ENCODE results near the gene SMURF2.

DNA sequence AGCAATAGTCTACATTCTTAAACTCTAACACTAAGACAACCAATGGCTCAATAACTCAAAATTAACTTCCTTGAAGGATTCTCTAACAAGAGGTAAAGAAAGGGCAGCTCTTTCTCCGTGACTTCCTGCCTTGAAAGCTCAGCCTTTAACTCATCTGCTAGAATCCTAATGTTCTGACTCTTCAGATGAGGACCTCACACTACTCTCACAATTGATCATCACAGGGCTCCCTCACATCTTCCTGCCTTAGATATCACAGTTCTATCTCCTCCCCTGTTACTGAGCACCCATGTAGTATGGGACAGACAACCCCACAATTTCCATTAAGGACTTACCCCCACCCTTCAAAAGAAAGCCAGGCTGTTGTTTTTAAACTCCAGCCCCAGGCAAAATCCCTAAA is 33.5 kb downstream of the SMURF2 start:
- TF ChIP-seq CTCF (IDR thresholded peaks at IDR 0.05; ENCODE audit: insufficient read depth, low read depth, low read length) (no peak), EZH2 (IDR thresholded peaks at IDR 0.05; ENCODE audit: insufficient read depth, low read length) (no peak)

Measured in astrocyte (in vitro differentiated cells and primary cell).